ENCODE data around the gene MYBPHL.

The MYBPHL gene

DNA sequence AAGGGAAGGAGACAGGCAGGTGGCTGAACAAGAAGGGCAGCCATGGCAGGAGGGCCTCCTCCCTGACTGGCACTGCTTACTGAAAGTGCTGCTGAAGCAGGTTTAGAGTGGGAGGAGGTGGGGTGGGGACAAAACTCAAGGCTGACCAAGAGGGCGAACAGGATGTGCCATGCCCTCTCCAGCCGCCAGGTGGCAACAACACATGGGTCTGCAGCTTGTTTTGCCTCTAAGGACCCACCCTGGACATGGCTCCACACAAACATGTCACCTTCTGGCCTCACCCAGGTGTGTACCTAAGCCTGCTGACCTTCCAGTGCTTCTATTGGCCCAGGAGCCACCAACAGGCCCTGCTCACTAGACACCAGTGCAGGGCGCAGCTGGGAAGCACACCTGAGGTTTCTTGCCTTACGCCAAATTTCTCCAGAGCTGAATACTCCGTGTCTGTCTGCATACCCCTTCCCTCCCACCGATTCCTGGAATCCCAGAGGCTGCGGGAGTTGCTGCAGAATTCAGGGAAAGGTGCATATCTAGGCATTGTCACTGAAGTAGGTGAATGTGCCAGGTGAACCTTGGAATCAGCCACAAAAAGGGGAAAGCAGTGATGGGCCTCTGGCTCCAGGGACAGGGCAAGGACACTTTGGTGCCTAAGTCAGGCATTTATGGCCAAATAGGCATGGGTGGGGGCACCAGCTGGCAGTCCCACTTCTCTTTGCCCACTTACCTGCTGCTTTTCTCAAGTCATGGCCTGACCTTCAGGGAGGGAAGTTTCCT is 29.2 kb downstream of the MYBPHL start:
- DNase-seq = no peak

DNA sequence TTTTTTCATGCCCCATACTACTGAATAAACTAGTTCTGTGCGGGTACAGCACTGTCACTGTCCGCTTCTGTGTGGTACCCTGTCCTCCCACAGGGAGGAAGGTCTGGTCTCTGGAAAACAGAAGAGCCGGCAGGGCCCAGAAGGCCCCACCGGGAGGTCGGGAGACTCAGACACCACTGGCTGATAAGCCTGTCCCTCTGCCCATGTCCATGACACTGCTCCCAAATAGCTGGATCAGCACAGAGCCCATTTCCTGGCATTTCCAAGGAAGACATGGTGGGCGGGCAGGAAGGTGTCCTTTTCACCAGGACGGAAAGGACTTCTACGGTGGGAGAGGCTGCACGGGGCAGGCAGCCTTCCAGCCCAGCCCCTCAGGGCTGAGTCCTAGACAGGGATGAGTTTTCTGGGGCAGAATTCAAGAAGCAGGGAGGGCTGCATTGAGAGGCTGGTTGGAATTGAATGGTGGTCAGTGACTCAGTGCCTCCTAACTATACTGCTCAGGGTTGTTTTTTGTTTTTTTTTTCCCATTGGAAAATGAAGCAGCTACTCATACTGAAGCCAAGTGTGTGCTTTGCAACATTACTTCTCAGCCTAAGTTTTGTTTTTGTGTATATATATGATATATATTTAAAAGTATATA is 31.0 kb downstream of the MYBPHL start:
- no peak for DNase-seq

DNA sequence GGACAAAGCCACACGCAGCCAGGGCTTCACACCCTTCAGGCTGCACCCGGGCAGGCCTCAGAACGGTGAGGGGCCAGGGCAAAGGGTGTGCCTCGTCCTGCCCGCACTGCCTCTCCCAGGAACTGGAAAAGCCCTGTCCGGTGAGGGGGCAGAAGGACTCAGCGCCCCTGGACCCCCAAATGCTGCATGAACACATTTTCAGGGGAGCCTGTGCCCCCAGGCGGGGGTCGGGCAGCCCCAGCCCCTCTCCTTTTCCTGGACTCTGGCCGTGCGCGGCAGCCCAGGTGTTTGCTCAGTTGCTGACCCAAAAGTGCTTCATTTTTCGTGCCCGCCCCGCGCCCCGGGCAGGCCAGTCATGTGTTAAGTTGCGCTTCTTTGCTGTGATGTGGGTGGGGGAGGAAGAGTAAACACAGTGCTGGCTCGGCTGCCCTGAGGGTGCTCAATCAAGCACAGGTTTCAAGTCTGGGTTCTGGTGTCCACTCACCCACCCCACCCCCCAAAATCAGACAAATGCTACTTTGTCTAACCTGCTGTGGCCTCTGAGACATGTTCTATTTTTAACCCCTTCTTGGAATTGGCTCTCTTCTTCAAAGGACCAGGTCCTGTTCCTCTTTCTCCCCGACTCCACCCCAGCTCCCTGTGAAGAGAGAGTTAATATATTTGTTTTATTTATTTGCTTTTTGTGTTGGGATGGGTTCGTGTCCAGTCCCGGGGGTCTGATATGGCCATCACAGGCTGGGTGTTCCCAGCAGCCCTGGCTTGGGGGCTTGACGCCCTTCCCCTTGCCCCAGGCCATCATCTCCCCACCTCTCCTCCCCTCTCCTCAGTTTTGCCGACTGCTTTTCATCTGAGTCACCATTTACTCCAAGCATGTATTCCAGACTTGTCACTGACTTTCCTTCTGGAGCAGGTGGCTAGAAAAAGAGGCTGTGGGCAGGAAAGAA is 32.0 kb downstream of the MYBPHL start:
- DNase-seq = no peak

DNA sequence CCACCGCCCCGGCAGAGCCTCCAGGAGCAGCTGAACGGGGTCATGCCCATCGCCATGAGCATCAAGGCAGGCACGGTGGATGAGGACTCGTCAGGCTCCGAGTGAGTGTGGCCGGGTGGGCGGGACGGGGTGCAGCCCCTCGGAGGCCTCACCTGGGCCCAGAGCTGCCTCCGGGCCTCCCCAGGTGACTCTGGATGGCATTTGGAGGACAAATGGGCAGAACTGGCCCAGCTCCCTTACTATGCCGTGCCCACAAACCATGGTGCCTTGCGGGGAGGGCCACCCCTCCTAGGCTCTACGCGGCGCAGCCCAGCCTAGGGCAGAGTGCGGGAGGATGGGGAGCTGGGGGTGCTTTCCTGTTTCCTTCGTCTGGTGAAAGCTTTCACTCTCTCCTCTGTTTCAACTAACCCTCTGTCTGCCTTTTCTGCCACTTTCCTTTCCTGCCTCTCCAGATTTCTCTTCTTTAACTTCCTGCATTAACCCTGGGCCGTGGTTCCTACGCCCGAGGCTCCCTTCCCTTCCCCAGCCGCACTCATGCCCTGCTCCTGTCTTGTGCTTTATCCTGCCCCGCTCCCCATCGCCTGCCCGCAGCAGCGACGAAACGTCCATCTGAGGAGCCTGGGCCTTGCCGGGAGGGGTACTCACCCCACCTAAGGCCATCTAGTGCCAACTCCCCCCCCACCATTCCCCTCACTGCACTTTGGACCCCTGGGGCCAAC is 33.1 kb downstream of the MYBPHL start:
- DNase-seq = no peak

DNA sequence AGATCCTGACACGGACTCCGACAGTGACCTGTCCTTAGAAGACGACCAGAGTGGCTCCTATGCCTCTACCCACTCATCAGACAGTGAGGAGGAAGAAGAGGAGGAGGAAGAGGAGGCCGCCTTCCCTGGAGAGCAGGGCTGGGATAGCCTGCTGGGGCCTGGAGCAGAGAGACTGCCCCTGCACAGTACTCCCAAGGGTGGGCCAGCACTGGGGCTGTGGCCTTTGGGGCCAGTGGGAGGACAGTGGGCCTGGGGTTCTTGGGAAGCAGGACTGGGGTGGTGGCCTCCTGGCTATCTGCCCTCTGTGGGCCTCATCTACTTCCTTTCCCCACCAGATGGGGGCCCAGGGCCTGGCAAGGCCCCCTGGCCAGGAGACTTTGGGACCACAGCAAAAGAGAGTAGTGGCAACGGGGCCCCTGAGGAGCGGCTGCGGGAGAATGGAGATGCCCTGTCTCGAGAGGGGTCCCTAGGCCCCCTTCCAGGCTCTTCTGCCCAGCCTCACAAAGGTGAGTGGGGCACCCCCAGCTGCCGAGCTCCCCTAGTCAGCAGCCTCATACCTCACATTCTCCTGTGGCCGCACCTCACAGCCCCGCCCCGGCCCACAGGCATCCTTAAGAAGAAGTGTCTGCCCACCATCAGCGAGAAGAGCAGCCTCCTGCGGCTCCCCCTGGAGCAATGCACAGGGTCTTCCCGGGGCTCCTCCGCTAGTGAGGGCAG is 33.8 kb downstream of the MYBPHL start:
- DNase-seq = no peak

DNA sequence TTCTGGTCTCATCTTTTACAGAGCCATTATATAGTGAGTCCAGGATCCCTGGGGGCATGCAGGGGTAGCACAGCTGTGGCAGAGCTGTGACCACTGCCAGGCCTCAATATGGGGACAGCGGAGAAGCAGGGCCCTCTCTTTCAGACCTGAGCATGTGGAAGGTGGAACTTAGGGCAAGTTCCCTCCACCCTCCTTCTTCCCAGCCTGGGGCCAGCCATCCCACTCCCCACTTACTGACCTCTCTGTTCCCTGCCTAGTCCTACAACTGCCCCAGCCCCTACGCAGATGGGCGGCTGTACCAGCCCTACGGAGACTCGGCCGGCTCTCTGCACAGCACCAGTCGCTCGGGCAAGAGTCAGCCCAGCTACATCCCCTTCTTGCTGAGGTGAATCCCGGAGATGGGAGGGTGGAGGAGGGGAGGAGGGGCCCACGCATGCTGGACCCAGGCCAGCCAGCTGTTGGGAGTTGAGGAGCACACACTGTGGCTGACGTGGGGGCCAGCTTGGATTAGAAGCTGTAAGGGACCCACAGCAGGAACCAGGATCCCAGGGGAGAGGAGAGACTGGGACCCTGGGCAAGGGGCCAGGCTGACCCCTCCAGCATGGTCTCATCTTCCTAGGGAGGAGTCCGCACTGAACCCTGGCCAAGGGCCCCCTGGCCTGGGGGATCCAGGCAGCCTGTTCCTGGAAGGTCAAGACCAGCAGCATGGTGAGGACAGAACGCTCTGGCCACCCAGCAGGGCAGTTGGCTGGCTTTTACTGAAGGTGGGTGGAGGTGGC is 34.6 kb downstream of the MYBPHL start:
- no peak for DNase-seq

DNA sequence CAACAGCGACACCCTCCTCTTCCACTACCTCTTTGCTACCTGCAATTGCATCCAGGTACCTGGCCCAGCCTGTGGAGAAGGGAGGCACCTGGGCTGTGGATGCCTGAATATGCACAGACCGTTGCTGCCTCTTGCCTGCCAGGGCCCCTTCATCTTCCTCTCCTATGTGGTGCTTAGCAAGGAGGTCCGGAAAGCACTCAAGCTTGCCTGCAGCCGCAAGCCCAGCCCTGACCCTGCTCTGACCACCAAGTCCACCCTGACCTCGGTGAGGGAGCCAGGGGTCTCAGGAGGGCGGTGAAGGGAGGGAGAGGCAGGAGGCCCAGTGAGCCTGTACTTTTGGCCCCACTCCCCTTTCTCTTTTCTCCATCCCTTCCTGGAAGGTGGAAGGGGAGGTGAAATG is 35.4 kb downstream of the MYBPHL start:
- DNase-seq = no peak

DNA sequence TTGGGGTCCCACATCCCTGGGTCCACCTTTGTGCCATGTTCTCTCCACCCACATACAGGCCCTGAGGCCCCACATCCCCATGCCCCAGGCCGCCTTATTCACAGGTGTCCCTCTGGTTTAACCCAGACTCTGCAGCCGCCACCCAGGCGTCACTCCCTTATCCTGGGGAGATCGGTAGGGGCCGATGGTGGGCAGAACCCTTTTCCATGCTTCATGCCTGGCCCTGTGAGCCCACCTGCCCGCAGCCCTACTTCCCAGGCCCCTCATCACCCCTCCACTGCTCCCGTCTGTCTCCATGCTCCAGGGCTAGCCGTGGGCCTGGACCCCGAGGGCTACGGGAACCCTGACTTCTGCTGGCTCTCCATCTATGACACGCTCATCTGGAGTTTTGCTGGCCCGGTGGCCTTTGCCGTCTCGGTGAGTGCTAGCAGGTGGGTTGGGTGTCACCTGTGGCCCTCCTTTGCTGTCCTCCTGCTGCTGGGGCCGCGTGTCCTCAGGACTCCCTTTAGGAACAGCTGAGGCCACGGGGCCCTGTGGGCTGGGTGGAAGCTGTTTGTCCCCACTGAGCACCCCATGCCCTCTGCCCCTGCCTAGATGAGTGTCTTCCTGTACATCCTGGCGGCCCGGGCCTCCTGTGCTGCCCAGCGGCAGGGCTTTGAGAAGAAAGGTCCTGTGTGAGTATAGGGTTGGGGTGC is 36.0 kb downstream of the MYBPHL start:
- DNase-seq = no peak

DNA sequence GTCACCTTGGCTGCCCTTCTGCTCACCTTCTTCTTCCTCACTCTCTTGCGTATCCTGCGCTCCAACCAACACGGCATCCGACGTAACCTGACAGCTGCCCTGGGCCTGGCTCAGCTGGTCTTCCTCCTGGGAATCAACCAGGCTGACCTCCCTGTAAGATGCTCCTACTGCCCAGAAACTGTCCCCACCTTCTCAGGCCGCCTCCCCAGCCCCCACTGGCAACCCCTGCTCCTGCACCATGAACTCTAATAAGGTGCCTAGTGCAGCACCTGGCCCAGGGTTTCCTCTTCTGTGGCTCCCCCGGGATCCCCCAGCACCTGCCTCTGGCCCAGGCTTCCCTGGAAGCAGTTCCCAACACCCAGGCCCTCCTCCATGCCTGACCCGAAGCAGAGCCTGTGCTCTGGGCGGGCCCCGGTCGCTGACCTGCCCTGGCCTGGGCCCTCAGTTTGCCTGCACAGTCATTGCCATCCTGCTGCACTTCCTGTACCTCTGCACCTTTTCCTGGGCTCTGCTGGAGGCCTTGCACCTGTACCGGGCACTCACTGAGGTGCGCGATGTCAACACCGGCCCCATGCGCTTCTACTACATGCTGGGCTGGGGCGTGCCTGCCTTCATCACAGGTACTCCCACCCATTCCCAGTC is 36.7 kb downstream of the MYBPHL start:
- DNase-seq = no peak

DNA sequence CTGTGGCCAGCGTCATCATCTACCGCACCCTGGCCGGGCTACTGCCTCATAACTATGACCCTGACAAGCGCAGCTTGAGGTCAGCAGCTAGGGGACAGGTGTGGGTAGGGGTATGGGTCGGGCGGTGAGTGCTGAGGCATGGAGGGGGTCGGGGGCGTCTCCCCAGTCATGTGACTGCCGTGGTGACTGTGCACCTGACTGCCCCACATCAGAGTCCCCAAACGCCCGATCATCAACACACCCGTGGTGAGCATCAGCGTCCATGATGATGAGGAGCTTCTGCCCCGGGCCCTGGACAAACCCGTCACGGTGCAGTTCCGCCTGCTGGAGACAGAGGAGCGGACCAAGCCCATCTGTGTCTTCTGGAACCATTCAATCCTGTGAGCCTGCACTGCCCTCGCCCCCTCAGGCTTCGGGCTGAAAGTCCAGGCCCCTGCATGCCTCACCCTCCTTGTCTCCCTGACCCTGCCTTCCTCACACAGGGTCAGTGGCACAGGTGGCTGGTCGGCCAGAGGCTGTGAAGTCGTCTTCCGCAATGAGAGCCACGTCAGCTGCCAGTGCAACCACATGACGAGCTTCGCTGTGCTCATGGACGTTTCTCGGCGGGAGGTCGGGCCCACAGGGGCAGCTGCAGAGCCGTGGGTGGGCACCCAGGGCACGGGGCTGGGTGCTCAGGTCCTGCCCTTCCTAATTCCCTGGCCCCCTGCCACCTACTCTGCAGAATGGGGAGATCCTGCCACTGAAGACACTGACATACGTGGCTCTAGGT is 37.4 kb downstream of the MYBPHL start:
- no peak for DNase-seq

DNA sequence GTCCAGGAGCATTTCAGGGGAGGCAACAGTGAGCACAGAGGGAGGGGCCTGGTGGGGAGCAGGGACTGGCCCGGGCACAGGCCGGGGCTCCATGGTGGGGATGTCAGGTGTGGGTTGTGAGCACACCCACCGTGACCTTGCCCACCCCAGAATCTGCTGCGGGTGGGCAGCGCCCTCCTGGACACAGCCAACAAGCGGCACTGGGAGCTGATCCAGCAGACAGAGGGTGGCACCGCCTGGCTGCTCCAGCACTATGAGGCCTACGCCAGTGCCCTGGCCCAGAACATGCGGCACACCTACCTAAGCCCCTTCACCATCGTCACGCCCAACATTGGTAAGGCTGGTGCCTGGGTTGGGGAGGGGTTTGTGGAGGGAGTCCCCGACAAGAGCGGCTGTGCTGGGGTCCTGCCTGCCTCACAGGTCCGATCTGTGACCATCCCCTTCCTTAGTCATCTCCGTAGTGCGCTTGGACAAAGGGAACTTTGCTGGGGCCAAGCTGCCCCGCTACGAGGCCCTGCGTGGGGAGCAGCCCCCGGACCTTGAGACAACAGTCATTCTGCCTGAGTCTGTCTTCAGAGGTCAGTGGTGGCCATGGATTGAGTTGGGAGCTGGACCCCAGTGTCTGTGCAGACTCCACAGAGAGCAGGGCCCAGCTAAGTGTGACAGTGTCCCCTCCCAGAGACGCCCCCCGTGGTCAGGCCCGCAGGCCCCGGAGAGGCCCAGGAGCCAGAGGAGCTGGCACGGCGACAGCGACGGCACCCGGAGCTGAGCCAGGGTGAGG is 38.2 kb downstream of the MYBPHL start:
- no peak for DNase-seq

DNA sequence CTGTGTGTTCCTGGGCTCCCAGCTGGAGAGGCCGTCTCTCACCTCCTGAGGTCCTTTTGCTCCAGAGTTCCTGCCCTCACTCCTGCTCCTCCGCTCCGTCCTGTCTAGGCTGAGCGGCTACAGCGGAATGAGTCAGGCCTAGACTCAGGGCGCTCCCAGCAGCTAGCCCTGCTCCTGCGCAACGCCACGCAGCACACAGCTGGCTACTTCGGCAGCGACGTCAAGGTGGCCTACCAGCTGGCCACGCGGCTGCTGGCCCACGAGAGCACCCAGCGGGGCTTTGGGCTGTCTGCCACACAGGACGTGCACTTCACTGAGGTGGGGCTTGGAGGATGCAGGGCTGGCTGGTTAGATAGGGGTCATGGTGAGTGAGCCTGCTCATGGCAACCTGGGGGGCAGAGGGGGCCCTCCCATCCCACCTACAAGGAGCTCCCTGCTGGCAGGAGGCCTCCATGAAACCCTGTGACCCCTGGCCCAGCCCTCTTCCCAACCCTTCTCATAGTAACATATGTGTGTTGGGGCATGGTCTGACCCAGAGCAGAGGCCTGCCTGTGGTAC is 39.0 kb downstream of the MYBPHL start:
- no peak for DNase-seq

DNA sequence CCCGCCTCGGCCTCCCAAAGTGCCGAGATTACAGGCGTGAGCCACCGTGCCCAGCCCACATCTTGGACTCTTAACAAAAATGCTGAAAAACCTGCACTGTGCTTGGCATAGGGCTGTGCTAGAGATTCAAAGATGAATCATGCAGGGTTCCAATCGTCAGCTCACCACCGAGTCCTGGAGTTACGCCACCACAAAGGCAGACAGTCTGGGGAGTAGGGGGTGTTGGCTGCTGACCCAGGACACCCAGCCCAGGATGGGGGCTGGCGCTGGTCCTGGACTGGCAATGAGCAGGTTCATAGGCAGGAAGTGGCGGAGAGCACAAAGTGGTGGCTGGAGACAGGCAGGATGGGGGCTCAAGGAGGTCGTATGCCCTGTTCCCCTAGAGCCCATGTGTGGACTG is 39.8 kb downstream of the MYBPHL start:
- DNase-seq = no peak

DNA sequence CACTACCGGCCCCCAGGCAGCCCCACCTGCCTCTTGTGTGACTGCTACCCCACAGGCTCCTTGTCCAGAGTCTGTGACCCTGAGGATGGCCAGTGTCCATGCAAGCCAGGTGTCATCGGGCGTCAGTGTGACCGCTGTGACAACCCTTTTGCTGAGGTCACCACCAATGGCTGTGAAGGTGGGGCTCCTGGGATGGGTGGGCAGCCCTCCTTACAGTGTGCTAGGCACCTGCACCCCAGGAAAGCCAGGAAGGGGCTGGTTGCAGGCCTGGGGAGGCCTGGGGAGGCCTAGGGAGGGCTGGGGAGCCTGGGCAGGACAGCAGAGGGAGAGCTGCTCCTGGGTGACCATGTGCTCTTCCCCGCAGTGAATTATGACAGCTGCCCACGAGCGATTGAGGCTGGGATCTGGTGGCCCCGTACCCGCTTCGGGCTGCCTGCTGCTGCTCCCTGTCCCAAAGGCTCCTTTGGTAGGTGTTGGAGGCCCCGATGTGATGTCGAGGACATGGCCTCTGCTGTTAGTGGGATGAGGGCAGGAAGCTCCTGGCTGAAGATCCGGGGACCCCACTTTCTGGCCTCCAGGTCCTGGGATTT is 41.0 kb downstream of the MYBPHL start:
- DNase-seq = no peak

DNA sequence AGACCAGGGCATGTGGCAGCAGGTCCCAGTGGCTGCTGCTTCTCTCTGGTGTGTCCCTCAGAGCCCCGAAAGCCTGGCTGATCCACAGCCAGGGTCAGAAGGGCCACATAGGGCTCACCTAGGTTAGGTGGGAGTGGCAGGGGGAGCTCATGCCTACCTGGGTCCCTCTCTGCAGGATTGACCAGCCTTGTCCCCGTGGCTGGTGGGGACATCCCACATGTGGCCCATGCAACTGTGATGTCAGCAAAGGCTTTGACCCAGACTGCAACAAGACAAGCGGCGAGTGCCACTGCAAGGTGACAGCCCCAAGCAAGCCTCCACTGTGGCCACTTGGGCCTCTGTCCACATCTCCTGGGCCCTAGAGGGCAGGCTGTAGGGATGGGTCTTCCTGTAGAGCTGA is 41.8 kb downstream of the MYBPHL start:
- no peak for DNase-seq

DNA sequence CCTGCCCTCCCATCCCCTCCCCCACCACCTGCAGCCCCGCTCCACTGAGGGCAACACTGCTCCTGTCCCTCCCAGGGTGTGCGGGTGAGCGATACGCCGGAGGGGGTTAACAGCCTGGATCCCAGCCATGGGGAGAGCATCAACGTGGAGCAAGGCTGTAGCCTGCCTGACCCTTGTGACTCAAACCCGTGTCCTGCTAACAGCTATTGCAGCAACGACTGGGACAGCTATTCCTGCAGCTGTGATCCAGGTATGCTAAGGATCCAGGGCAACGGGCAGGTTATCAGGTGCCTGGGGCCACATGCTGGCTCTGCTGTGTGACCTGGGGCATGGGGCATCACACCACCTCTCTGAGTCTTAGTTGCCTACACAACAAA is 42.4 kb downstream of the MYBPHL start:
- DNase-seq = no peak

DNA sequence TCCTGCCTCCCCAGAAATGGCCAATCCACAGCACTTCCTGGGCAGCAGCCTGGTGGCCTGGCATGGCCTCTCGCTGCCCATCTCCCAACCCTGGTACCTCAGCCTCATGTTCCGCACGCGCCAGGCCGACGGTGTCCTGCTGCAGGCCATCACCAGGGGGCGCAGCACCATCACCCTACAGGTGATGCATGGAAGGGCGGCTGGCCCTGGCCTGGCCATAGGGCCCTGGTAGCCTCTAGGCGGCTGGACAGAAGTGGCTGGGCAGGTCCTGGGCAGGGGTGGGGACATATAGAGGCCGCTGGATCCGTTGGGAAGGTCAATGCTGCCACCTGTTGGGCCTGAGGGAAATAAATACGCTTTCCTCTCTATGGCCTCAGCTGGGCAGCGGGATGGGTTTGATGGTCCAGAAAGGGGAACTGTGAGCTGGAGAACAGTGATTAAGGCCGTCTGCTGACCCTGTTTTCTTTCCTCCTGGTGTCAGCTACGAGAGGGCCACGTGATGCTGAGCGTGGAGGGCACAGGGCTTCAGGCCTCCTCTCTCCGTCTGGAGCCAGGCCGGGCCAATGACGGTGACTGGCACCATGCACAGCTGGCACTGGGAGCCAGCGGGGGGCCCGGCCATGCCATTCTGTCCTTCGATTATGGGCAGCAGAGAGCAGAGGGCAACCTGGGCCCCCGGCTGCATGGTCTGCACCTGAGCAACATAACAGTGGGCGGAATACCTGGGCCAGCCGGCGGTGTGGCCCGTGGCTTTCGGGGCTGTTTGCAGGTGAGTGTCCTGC is 43.0 kb downstream of the MYBPHL start:
- no peak for DNase-seq
